Measurements from ENCODE around the gene EML2.
A peak's percentile ranks its signal among the peaks of the same experiment; 100 is the strongest.

DNA sequence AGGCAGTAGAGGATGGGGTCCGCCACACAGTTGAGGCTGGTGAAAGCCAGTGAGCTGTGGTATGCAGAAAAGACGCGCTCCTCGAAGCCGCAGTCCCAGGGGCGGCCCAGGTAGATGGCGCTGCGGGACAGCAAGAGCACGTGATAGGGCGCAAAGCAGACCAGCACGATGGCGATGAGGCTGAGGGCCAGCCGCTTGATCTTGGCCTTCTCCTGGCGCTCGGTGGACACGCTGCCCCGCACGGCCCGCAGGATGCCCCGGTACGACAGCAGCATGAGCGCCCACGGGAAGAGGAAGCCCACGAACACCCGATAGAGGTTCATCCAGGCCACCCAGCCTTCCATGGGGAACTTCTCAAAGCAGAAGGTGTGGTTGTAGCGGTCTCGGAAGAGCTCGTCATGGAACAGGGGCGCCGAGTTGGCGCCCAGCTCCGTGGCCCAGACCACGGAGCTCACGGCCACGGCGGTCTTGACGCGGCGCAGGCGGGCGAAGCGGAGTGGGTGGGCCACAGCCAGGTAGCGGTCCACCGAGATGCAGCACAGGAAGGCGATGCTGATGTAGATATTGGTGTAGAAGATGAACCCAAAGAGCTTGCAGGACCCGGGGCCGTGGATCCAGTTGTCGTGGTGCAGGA is 48.1 kb downstream of the EML2 start:
- TF ChIP-seq POLR2A (IDR thresholded peaks at IDR 0.05) = no peak
- TF ChIP-seq, protein P1, sequence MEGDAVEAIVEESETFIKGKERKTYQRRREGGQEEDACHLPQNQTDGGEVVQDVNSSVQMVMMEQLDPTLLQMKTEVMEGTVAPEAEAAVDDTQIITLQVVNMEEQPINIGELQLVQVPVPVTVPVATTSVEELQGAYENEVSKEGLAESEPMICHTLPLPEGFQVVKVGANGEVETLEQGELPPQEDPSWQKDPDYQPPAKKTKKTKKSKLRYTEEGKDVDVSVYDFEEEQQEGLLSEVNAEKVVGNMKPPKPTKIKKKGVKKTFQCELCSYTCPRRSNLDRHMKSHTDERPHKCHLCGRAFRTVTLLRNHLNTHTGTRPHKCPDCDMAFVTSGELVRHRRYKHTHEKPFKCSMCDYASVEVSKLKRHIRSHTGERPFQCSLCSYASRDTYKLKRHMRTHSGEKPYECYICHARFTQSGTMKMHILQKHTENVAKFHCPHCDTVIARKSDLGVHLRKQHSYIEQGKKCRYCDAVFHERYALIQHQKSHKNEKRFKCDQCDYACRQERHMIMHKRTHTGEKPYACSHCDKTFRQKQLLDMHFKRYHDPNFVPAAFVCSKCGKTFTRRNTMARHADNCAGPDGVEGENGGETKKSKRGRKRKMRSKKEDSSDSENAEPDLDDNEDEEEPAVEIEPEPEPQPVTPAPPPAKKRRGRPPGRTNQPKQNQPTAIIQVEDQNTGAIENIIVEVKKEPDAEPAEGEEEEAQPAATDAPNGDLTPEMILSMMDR (IDR thresholded peaks at IDR 0.05) = peak in 5 of 12 donors; percentile 12 to 29 (median 18)
